ENCODE measurements around the gene TOMT. TPM values are rescaled to one million over a fixed set of nuclear protein-coding genes. Genes with fewer than 3 reads are reported as not detected.

Gene TOMT
- total and polyA plus RNA-seq, 7 donors: not detected

DNA sequence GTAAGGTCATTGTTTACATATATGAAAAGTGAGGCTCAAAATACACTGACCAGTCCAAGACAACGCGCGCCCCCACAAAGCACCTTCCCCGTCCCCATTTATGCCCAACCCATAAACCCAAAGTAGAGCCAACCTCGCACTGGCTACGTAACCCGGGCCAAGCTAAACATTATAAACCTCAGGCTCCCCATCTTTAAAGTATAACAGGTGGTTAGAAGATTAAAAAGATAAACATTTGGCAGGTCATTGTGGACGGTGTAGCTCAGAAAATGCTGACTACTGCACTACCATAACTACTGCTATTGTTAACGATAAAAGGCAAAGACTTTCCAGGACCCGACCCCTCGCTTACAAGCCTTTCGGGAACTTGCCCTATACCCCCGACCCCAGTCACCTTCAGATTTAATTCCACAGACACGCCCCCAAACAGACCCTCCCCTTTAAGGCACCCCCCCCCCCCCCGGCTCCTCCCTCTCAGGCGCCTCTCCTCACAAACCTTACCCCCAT, 25.9 kb upstream of the TOMT start:
- Histone ChIP-seq H3K4me3 (peak overlapping the region; percentile 94), H3K9me3 (no peaks in the 10 kb centered on the region), H3K4me1 (peaks cover 22% of the 10 kb centered on the region), H3K27ac (peak overlapping the region; percentile 91), H3K27me3 (ENCODE audit: insufficient read depth in 3 of 3, low read length in 2 of 3) (no peaks in the 10 kb centered on the region), H3K36me3 (ENCODE audit: insufficient read depth in 1 of 2, low read depth in 1 of 2) (no peaks in the 10 kb centered on the region)
- ATAC-seq (peak; percentile 2 to 69 (median 52)), DNase-seq (no peak)
- 5 to 8% (median 6%) methylated on average over 16 of the region's 16 CpGs for whole genome bisulfite sequencing, 3 donors
- TF ChIP-seq, protein P1, sequence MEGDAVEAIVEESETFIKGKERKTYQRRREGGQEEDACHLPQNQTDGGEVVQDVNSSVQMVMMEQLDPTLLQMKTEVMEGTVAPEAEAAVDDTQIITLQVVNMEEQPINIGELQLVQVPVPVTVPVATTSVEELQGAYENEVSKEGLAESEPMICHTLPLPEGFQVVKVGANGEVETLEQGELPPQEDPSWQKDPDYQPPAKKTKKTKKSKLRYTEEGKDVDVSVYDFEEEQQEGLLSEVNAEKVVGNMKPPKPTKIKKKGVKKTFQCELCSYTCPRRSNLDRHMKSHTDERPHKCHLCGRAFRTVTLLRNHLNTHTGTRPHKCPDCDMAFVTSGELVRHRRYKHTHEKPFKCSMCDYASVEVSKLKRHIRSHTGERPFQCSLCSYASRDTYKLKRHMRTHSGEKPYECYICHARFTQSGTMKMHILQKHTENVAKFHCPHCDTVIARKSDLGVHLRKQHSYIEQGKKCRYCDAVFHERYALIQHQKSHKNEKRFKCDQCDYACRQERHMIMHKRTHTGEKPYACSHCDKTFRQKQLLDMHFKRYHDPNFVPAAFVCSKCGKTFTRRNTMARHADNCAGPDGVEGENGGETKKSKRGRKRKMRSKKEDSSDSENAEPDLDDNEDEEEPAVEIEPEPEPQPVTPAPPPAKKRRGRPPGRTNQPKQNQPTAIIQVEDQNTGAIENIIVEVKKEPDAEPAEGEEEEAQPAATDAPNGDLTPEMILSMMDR (IDR thresholded peaks at IDR 0.05): no peak
- intact Hi-C loops (cut with DNase I): loop anchor here (2.0 to 5.0 kb wide), 2 partner anchors 38 to 39 kb away; no protein-coding TSS in a partner anchor

DNA sequence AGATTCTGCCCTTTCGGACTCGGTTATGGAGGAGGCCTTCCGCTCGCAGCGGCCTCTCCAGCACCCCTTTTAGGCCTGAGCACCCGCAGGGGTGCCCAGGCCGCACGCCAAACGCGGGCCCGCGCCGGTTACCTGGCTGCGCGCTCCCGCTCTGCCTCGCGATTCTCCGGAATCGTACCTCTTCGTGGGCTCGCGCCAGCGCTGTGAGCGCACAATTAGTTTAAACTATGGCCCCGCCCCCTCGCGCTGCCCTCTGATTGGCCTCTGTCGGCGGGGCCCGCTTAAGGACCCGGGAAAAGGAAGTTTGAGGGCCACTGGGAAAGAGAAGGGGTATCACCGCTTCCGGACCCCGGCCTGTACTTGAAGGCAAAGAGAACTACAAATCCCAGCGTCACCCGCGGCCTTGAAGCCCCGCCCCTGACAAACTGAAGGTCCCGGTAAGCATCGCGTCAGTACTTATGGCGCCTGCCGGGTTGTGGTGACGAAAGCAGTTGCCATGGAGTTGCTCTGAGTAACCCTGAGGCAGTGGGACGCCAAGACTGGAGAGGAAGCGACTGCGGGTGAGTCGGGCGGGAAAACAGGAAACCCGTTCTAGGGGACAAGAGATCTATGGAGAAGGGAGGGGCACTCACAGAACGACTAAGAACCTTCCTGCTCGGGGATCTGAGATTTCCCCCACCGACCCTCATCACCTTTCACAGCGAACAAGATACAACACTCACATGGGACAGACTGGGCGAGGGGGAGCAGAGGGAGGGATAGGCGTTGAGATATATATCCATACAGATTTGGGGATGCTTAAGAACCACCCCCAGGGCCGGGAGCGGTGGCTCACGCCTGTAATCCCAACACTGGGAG, 25.2 kb upstream of the TOMT start, which contains the start of the genes LRRC51 and NUMA1:
LRRC51 (plus strand) TSS at position 525 of the 858 bp plus-strand sequence. CDS start 8,234 bp downstream, outside the sequence.
NUMA1 (minus strand) TSS at position 217 of the 858 bp plus-strand sequence. CDS start 44,599 bp downstream, outside the sequence.
- ATAC-seq: peak; percentile 95 to 98 (median 97)
- Histone ChIP-seq H3K27ac (peak within 1 kb of the TSS; percentile 91), H3K9me3 (no peaks in the 10 kb centered on the region), H3K4me1 (peaks cover 22% of the 10 kb centered on the region), H3K4me3 (peak within 1 kb of the TSS; percentile 94), H3K36me3 (ENCODE audit: insufficient read depth in 1 of 2, low read depth in 1 of 2) (no peaks in the 10 kb centered on the region), H3K27me3 (ENCODE audit: insufficient read depth in 3 of 3, low read length in 2 of 3) (no peaks in the 10 kb centered on the region)
- TF ChIP-seq, protein P1 (IDR thresholded peaks at IDR 0.05): no peak
- intact Hi-C loops (cut with DNase I): loop anchor here in 1 of 2 donors (2.0 kb wide), 1 partner anchor 40 kb away; no protein-coding TSS in a partner anchor
- 1% methylated on average over 60 of the region's 60 CpGs for WGBS, 3 donors
- peak; percentile 99 for DNase-seq

DNA sequence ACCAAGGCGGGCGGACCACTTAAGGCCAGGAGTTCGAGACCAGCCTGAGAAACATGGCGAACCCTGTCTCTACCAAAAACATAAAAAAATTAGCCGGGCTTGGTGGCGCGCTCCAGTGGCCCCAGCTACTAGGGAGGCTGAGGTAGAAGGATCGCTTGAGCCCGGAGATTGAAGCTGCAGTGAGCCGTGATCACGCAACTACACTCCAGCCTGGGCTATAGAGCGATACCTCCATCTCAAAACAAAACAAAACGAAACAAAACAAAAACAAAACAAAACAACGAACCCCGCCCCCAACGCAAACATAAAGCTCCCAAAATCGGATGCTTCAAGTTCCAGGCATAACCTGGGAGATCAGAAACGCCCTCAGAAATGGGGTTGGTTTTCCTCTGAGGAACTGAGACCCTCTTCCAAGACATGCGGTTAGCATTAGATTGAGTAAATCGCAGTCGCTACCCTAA, 24.5 kb upstream of the TOMT start:
- Histone ChIP-seq H3K27me3 (ENCODE audit: insufficient read depth in 3 of 3, low read length in 2 of 3) (no peaks in the 10 kb centered on the region), H3K4me1 (peaks cover 22% of the 10 kb centered on the region), H3K9me3 (no peaks in the 10 kb centered on the region), H3K36me3 (ENCODE audit: insufficient read depth in 1 of 2, low read depth in 1 of 2) (no peaks in the 10 kb centered on the region), H3K4me3 (peak overlapping the region; percentile 94), H3K27ac (peak overlapping the region; percentile 91)
- TF ChIP-seq, protein P1 (IDR thresholded peaks at IDR 0.05): no peak
- 66 to 72% (median 71%) methylated on average over 21 of the region's 21 CpGs for whole genome bisulfite sequencing, 3 donors
- ATAC-seq: no peak
- intact Hi-C loops (cut with DNase I): loop anchor here in 1 of 2 donors (2.0 kb wide), 1 partner anchor 40 kb away; no protein-coding TSS in a partner anchor
- DNase-seq: no peak

DNA sequence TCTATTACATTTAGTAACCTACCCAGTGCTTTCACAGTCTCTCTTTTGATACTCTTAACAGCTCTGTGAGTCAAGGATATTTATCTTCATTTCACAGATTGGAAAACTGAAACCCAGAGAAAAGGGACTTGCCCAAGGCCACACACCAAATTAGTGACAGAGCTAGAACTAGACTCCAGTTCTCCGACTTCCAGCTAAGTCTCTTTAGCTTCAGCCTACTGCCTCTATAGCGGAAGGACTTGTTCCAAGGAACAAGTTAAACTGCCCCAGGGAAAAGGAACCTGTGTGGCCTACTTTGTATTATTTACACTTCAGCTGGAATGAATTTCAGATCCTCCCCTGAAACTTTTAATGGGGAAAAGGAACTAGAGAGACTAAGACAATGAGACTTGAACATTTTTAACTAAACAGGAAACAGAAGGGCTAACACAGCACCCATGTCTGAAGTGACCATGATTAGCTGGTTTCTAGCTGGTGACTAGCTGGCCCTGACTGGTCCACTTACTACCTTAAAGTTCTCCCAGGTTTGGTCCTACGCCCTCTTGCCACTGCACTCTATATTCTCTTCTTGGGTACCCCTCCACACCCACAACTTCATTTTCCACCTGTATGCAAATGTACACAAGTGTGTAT, 23.8 kb upstream of the TOMT start:
- H3K36me3 ChIP-seq (ENCODE audit: insufficient read depth in 1 of 2, low read depth in 1 of 2): no peaks in the 10 kb centered on the region
- TF ChIP-seq, protein P1 (IDR thresholded peaks at IDR 0.05): no peak
- DNase-seq (no peak), ATAC-seq (no peak)
- H3K9me3 ChIP-seq: no peaks in the 10 kb centered on the region
- H3K27ac ChIP-seq: peak overlapping the region; percentile 91
- peak overlapping the region; percentile 94 for H3K4me3 ChIP-seq
- 94 to 96% (median 95%) methylated on average over 3 of the region's 3 CpGs for WGBS, 3 donors
- H3K27me3 ChIP-seq (ENCODE audit: insufficient read depth in 3 of 3, low read length in 2 of 3): no peaks in the 10 kb centered on the region
- H3K4me1 ChIP-seq: peaks cover 22% of the 10 kb centered on the region
- intact Hi-C loops (cut with DNase I): loop anchor here in 1 of 2 donors (2.0 kb wide), 1 partner anchor 41 kb away; no protein-coding TSS in a partner anchor
